CMK (cell line): ENCODE measurements around the gene DRD4.

ENCODE experiments used
- DNase-seq: peaks from one replicate; pipeline ENCODE4 v3.0.0-alpha.2; 2010; ENCODE audit warnings: low read depth

The DRD4 gene

GRCh38 chr11:610146-610801 lies 26.8 kb upstream of the DRD4 start:
- DNase-seq = no peak

- no peak for DNase-seq
Measured at GRCh38 chr11:611001-611996, 25.8 kb upstream of the DRD4 start.

GRCh38 chr11:612201-612960 lies 24.7 kb upstream of the DRD4 start:
- no peak for DNase-seq

GRCh38 chr11:612961-613300 lies 24.1 kb upstream of the DRD4 start:
- no peak for DNase-seq

- no peak for DNase-seq
Measured at GRCh38 chr11:613369-613968, 23.6 kb upstream of the DRD4 start.

GRCh38 chr11:614021-614622 lies 22.9 kb upstream of the DRD4 start:
- DNase-seq = no peak

GRCh38 chr11:614623-615503 lies 22.2 kb upstream of the DRD4 start:
- no peak for DNase-seq

GRCh38 chr11:615504-616319 lies 21.4 kb upstream of the DRD4 start, which contains the start of gene IRF7:
TSS of gene IRF7 (minus strand) at chr11:615950. CDS start at chr11:615364, 586 bp downstream.
- DNase-seq = peak; percentile 52

- no peak for DNase-seq
Measured at GRCh38 chr11:616320-617198, 20.5 kb upstream of the DRD4 start.

GRCh38 chr11:617199-617911 lies 19.7 kb upstream of the DRD4 start:
- no peak for DNase-seq

- DNase-seq = no peak
Measured at GRCh38 chr11:617912-618682, 19.0 kb upstream of the DRD4 start.

- no peak for DNase-seq
Measured at GRCh38 chr11:618856-619627, 18.0 kb upstream of the DRD4 start.

- DNase-seq = no peak
Measured at GRCh38 chr11:619628-620050, 17.4 kb upstream of the DRD4 start.

- no peak for DNase-seq
Measured at GRCh38 chr11:620201-620600, 16.9 kb upstream of the DRD4 start.

GRCh38 chr11:620935-621814 lies 15.9 kb upstream of the DRD4 start:
- no peak for DNase-seq
